DOHH2 (cell line): ENCODE data around the gene BMPER.

Experiments
- H3F3A ChIP-seq: fragments of 200-600 bp; sonication (generic), shearing (Covaris generic); 2 replicates; pipeline ENCODE4 v1.6.0; 2016; ENCODE audit warnings: antibody characterized with exemption, mild to moderate bottlenecking; ENCODE audit not compliant: control insufficient read depth, insufficient read depth
- H3K27ac ChIP-seq: fragments of 200-600 bp; sonication (generic); 2 replicates; pipeline ENCODE4 v1.5.1; 2014; ENCODE audit warnings: low read depth, mild to moderate bottlenecking, low read length, moderate library complexity
- H3K27me3 ChIP-seq: fragments of 200-600 bp; sonication (generic); 2 replicates; pipeline ENCODE4 v1.6.1; 2014; ENCODE audit warnings: mild to moderate bottlenecking, low read length, mixed read lengths; ENCODE audit not compliant: control insufficient read depth
- H3K36me3 ChIP-seq: fragments of 200-600 bp; sonication (generic); 2 replicates; pipeline ENCODE4 v1.6.1; 2014; ENCODE audit warnings: mild to moderate bottlenecking, low read length, moderate library complexity, mixed read lengths; ENCODE audit not compliant: control insufficient read depth
- H3K4me1 ChIP-seq: fragments of 200-600 bp; sonication (generic); 2 replicates; pipeline ENCODE4 v1.6.1; 2014; ENCODE audit warnings: mild to moderate bottlenecking, low read length, mixed read lengths; ENCODE audit not compliant: control insufficient read depth
- H3K4me2 ChIP-seq: fragments of 200-600 bp; sonication (generic); 2 replicates; pipeline ENCODE4 v1.6.0; 2014; ENCODE audit warnings: mild to moderate bottlenecking, low read length, moderate library complexity
- H3K4me3 ChIP-seq: fragments of 200-600 bp; sonication (generic); 2 replicates; pipeline ENCODE4 v1.5.1; 2014; ENCODE audit warnings: mild to moderate bottlenecking, low read length, mixed read lengths
- H3K79me2 ChIP-seq: fragments of 200-600 bp; sonication (generic); 2 replicates; pipeline ENCODE4 v1.6.1; 2014; ENCODE audit warnings: mild to moderate bottlenecking, low read length, mixed read lengths; ENCODE audit not compliant: control insufficient read depth
- H3K9me2 ChIP-seq: fragments of 200-600 bp; sonication (generic); replicated peaks from 2 replicates; pipeline ENCODE4 v1.6.1; 2014; ENCODE audit warnings: mild to moderate bottlenecking, low read length, mixed read lengths; ENCODE audit not compliant: control insufficient read depth
- H3K9me3 ChIP-seq: fragments of 200-600 bp; sonication (generic); 2 replicates; pipeline ENCODE4 v1.6.1; 2014; ENCODE audit warnings: antibody characterized with exemption, low read length, mixed read lengths; ENCODE audit not compliant: control insufficient read depth, insufficient read depth
- H4K20me1 ChIP-seq: fragments of 200-600 bp; sonication (generic); 2 replicates; pipeline ENCODE4 v1.6.0; 2014; ENCODE audit warnings: low read depth, mild to moderate bottlenecking, antibody characterized with exemption, low read length, moderate library complexity; ENCODE audit not compliant: control insufficient read depth, insufficient read depth
- EZH2phosphoT487 ChIP-seq: fragments of 200-600 bp; sonication (generic); IDR thresholded peaks from 2 replicates; pipeline ENCODE4 v1.6.1; 2017; ENCODE audit warnings: borderline replicate concordance, mild to moderate bottlenecking, antibody characterized with exemption, low read length, moderate library complexity, mixed read lengths
- TF ChIP-seq, protein P1 (sequence below): fragments of 200-600 bp; sonication (generic); IDR thresholded peaks from one replicate; pipeline ENCODE4 v1.5.1; 2014; ENCODE audit warnings: antibody characterized with exemption, mild to moderate bottlenecking, low read depth, low read length; ENCODE audit not compliant: poor library complexity, severe bottlenecking

The BMPER gene

DNA sequence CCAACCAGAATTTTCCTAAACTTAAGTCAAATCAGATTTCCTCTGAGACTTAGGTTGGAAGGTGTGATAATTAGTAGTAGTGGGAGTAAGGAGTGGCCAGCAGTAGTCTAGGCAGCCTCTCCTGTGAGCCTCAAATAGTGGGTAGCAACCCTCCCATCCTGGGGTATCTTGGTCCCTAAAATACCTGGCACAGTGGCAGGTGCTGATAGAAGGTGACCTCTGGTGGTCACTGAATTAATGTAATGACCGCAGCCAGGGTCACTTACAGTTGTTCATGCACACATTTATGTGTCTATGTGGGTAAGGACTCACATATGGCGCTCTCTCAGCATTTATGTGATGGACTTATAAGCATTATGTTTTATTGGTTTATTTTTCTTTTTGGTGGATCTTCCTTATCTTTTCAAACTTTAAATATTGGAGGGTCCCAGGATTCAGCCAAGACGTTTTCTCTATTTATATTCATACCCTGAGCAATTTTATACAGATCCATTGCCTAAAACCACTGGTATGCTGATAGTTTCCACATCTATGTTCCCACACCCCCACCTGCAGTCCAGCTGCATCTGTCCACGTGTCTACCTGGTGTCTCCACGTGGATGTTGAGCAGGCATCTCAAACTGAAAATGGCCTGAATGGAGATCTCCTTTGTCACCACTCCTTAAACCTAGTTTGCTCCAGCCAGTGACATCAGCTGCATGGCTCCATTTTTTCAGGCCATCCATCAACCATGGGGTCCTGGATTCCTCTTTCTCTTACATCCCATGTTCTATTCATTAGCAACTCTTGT is 18.3 kb downstream of the BMPER start:
- H3K4me1 ChIP-seq: no peaks in the 10 kb centered on the region
- H3K36me3 ChIP-seq: no peaks in the 10 kb centered on the region
- no peaks in the 10 kb centered on the region for H3K9me2 ChIP-seq
- no peaks in the 10 kb centered on the region for H3K79me2 ChIP-seq
- H3K27ac ChIP-seq: no peak overlapping the region
- H4K20me1 ChIP-seq: no peaks in the 10 kb centered on the region
- H3K4me3 ChIP-seq: no peak overlapping the region
- H3K4me2 ChIP-seq: no peak overlapping the region
- H3K9me3 ChIP-seq: no peaks in the 10 kb centered on the region
- no peaks in the 10 kb centered on the region for H3F3A ChIP-seq
- TF ChIP-seq, protein P1, sequence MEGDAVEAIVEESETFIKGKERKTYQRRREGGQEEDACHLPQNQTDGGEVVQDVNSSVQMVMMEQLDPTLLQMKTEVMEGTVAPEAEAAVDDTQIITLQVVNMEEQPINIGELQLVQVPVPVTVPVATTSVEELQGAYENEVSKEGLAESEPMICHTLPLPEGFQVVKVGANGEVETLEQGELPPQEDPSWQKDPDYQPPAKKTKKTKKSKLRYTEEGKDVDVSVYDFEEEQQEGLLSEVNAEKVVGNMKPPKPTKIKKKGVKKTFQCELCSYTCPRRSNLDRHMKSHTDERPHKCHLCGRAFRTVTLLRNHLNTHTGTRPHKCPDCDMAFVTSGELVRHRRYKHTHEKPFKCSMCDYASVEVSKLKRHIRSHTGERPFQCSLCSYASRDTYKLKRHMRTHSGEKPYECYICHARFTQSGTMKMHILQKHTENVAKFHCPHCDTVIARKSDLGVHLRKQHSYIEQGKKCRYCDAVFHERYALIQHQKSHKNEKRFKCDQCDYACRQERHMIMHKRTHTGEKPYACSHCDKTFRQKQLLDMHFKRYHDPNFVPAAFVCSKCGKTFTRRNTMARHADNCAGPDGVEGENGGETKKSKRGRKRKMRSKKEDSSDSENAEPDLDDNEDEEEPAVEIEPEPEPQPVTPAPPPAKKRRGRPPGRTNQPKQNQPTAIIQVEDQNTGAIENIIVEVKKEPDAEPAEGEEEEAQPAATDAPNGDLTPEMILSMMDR: no peak
- no peak for TF ChIP-seq EZH2phosphoT487
- H3K27me3 ChIP-seq: no peaks in the 10 kb centered on the region

- TF ChIP-seq, protein P1: no peak
- TF ChIP-seq EZH2phosphoT487: no peak
- Histone ChIP-seq H3K27me3 (no peaks in the 10 kb centered on the region), H3K79me2 (no peaks in the 10 kb centered on the region)
These were observed 21.2 kb downstream of the BMPER start for GRCh38 chr7:33926535-33926934.

GRCh38 chr7:33928986-33929385 is 23.6 kb downstream of the BMPER start:
- H4K20me1 ChIP-seq: no peaks in the 10 kb centered on the region
- H3K79me2 ChIP-seq: no peaks in the 10 kb centered on the region
- H3K4me2 ChIP-seq: no peak overlapping the region
- TF ChIP-seq EZH2phosphoT487: no peak
- TF ChIP-seq, protein P1: no peak
- no peaks in the 10 kb centered on the region for H3F3A ChIP-seq
- H3K9me2 ChIP-seq: no peaks in the 10 kb centered on the region
- no peaks in the 10 kb centered on the region for H3K4me1 ChIP-seq
- H3K27ac ChIP-seq: no peak overlapping the region
- H3K36me3 ChIP-seq: no peaks in the 10 kb centered on the region
- H3K4me3 ChIP-seq: no peak overlapping the region
- peaks cover 9% of the 10 kb centered on the region for H3K27me3 ChIP-seq
- H3K9me3 ChIP-seq: no peaks in the 10 kb centered on the region

More at GRCh38 chr7:33926535-33926934, 21.2 kb downstream of the BMPER start:
- Histone ChIP-seq H3K27ac (no peak overlapping the region), H3K4me1 (no peaks in the 10 kb centered on the region), H3K4me2 (no peak overlapping the region), H4K20me1 (no peaks in the 10 kb centered on the region), H3K9me2 (no peaks in the 10 kb centered on the region), H3K36me3 (no peaks in the 10 kb centered on the region), H3K9me3 (no peaks in the 10 kb centered on the region), H3K4me3 (no peak overlapping the region), H3F3A (no peaks in the 10 kb centered on the region)
